GM19468 (cell line): Measurements from ENCODE around the gene NFATC1.

Source experiments
- ATAC-seq: cut with Tn5 transposase; IDR thresholded peaks from one replicate; pipeline ENCODE4 v1.9.1; 2021; ENCODE audit warnings: mild to moderate bottlenecking, moderate library complexity, moderate number of reproducible peaks; ENCODE audit not compliant: unreplicated experiment; ENCODE audit errors: extremely low read depth

Gene NFATC1

DNA sequence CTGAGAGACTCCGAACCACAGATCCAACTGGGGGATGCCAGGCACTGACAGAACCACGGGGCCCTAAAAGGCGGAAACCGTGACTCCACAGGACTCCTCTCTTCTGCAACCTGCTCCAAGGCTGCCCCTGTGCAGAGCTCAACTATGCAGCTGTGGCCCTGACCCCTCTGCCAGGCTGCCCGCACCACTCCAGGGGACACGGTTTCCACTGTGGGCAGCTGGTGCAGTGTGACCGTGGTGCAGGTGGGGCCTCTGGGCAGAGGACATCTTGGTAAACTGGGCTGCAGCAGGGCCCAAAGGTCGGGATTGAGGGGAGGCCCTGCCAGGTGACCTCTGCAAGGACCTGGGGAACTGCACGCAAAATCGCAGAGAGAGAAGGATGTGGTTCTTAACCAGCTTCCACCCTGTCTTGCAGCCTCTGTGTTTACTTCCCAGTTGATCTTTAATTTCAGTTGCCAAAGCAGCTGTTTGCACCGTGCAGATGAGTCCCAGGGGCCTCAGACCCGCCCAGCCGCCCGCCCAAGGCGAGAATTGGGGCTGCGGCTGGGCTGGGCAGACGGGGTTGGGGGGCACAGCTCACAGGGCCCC, 179.3 kb downstream of the NFATC1 start:
- no peak for ATAC-seq

DNA sequence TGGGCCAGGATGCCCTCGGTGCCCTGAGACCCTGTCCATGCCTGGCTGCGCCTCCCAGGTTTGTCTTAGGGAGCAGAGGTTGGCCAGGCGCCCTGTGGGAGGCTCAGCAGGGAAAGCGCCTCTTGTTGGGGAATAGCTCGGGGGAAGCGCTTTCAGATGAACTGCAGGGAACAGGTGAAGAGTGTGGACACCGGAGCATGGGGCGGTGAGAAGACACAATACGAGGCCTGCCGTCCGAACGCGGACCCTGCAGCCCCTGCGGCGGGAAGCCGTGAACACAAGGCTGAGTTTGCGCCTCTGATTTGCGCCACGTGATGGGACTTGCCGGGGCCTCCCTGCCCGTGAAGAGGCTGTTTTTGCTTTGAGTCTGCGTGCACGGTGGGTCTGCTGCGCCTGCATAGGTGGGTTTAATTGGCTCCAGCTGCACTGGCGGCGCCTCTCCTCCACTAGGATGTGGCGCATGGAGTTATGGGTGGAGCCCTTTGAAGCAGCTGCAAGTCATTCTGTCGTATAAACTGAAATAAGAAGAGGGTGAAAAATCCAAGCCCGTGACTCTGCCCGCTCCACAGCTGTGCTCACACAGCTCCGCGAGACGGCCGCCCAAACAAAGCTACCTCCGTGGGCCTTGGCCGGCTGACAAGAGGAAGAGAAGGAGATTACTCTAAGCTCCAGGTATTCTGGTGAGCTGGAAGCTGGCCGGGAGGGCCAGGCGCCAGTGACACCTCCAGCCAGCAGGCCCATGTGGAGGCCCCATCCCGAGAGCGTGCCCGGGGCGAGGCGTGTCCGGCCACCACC, 180.4 kb downstream of the NFATC1 start:
- no peak for ATAC-seq

DNA sequence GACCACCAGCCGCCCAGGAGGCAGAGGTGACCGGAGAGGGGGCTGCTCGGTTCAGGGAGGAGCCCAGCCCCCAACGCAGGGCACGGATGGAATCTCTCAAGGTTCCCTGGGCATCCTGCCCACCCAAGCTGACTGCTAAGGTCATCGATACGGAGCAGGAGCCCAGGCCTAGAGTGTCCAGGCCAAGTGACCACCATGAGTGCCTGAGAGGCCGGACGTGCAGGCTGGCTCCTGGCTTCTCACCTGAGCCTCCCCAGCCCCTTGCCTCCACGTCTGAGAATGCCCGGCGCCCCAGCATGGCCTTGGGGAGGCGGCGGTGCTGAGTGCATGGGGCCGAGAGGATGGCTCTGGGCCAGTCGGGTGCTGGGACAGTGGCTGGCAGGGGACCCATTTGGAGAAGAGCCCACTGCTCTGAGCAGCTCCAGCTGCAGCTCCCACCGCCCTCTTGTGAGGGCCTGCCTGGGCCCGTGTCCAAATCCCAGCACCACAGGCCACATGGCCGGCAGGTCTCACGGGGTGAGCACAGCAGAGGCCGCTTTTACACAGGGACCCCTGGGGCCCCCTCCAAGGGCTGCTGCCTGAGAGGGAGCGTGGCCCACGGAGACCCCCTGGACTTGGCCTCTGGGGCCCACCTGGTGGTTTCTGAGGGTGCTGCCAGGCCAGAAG, 181.1 kb downstream of the NFATC1 start:
- ATAC-seq, result no peak

DNA sequence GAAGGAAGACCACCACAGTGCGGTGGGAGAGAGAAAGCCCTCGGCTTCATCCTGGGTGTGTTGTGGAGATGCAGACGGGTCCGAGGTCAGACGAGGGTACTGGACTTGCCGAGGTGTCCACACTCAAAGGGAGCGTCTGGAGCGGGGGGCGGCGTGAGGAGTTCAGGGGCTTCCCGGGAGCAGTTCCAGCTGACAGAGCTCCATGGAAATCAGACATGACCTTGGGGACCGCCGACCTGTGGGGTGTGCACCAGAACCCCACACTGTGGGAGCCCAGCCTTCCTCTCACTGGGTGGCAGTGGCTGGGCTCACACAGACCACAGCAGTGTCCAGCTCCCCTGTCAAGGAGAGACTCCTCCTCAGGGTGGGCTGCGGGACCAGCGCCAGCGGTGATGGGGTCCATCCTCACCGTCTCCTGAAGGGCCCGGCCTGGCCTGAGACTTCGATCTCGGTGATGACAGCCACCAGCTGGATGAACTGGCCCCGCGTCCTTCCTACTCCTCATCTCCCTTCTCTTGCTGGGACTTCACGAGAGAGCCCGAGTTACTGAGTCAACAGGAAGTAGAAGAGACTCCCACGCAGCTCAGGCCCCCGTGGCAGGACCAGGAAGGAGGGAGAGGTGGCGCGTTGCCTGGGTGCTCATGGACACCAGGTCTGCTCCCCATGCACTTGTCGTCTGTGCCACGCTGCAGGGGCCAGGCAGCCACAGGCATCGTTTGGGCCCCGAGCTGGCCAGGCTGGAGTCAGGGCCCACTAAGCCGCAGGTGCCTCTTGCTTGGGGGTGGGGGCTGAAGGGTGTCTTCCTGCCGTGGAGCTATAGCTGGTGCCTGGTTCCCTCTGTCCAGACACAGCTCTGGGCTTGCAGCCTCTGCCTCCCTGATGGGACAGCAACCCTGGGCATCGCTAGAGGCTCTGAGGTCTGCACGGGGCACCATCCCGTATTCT, 182.0 kb downstream of the NFATC1 start:
- no peak for ATAC-seq

- ATAC-seq, result no peak
Measured at GRCh38 chr18:79578396-79579260, 182.9 kb downstream of the NFATC1 start.
